B cell (primary cell): Measurements from ENCODE around the gene SCAMP4. TPM values are rescaled to one million over a fixed set of nuclear protein-coding genes. Genes with fewer than 3 reads are reported as not detected.
"Not testable (repeated sequence)": the region's sequence is repeated elsewhere in the genome, so short reads cannot be mapped to it uniquely, and the experiment has no call there.

ENCODE experiments used
- ATAC-seq: fragments of 200-7000 bp; cut with Tn5 transposase; one replicate; pipeline ENCODE4 v1.10.0; 2021; ENCODE audit warnings: low read depth, mild to moderate bottlenecking, moderate number of reproducible peaks, moderate library complexity
- CTCF ChIA-PET: fragments of 350-600 bp; sonication (Branson Sonifier 250); formaldehyde crosslinking; loops from one replicate; lab custom pipeline; 2021; ENCODE audit warnings: antibody characterized with exemption, inconsistent platforms; lab: Charles Lee
- POLR2A ChIA-PET: fragments of 350-600 bp; sonication (Branson Sonifier 250); formaldehyde crosslinking; loops from one replicate; lab custom pipeline; 2021; ENCODE audit warnings: antibody characterized with exemption; lab: Charles Lee
- DNase-seq: peaks from one replicate; pipeline ENCODE4 v3.0.0; 2013
- H2AFZ ChIP-seq: 2 replicates; pipeline ENCODE4 v1.6.1; 2012; ENCODE audit warnings: mild to moderate bottlenecking, low read depth, low read length; ENCODE audit not compliant: insufficient read depth, poor library complexity, severe bottlenecking
- H3K27ac ChIP-seq, 2 donors: 1 replicate in 1 of 2; 2 replicates in 1 of 2; pipeline ENCODE4 v1.5.1; 2012 to 2013; ENCODE audit warnings: low read length in 2 of 2, mild to moderate bottlenecking in 2 of 2, moderate library complexity in 1 of 2
- H3K27me3 ChIP-seq, 4 experiments: fragments of 200-600 bp in 1 of 4; sonication (generic) in 1 of 4; replicated peaks in 1 of 4; 1 replicate in 2 of 4; 2 replicates in 2 of 4; pipeline versions ENCODE4 v1.6.1 to v1.7.0; 2013 to 2016; ENCODE audit warnings: low read length in 3 of 4, mild to moderate bottlenecking in 2 of 4, mixed read lengths in 1 of 4, moderate library complexity in 1 of 4; ENCODE audit not compliant: insufficient read depth in 4 of 4, control insufficient read depth in 3 of 4; ENCODE audit errors: control extremely low read depth in 1 of 4
- H3K36me3 ChIP-seq, 2 experiments: replicated peaks in 1 of 2; 1 replicate in 1 of 2; 2 replicates in 1 of 2; pipeline versions ENCODE4 v1.6.1 to v1.7.1; 2013; ENCODE audit warnings: low read length in 1 of 2; ENCODE audit not compliant: insufficient read depth in 2 of 2, control insufficient read depth in 1 of 2; ENCODE audit errors: control extremely low read depth in 1 of 2, extremely low read depth in 1 of 2
- H3K4me1 ChIP-seq, 2 donors: fragments of 200-600 bp in 1 of 2; sonication (generic) in 1 of 2; 1 replicate in 1 of 2; 2 replicates in 1 of 2; pipeline versions ENCODE4 v1.5.1 to v1.6.1; 2013 to 2017; ENCODE audit warnings: low read length in 2 of 2; ENCODE audit not compliant: control insufficient read depth in 2 of 2, insufficient read depth in 2 of 2
- H3K4me2 ChIP-seq: replicated peaks from 2 replicates; pipeline ENCODE3; 2012; ENCODE audit warnings: mild to moderate bottlenecking, low read depth, low read length; ENCODE audit not compliant: poor library complexity, severe bottlenecking
- H3K4me3 ChIP-seq, 5 experiments: fragments of 200-600 bp in 1 of 5; sonication (generic) in 1 of 5; 1 replicate in 3 of 5; 2 replicates in 2 of 5; pipeline versions ENCODE4 v1.5.1 to v1.7.0; 2011 to 2016; ENCODE audit warnings: low read length in 4 of 5, mild to moderate bottlenecking in 4 of 5, low read depth in 2 of 5, control low read depth in 1 of 5, moderate library complexity in 1 of 5; ENCODE audit not compliant: insufficient read depth in 1 of 5; ENCODE audit errors: control extremely low read depth in 1 of 5, extremely low read depth in 1 of 5
- H3K79me2 ChIP-seq: fragments of 200-600 bp; sonication (generic); one replicate; pipeline ENCODE4 v1.6.0; 2016; ENCODE audit warnings: low read length; ENCODE audit not compliant: control insufficient read depth, insufficient read depth
- H3K9ac ChIP-seq: fragments of 200-600 bp; sonication (generic); 2 replicates; pipeline ENCODE4 v1.6.1; 2017; ENCODE audit warnings: mild to moderate bottlenecking, low read length, moderate library complexity
- H3K9me3 ChIP-seq, 3 donors: one replicate each; pipeline versions ENCODE4 v1.6.1 to v1.7.1; 2013; ENCODE audit warnings: low read length in 2 of 3; ENCODE audit not compliant: control insufficient read depth in 2 of 3, insufficient read depth in 1 of 3; ENCODE audit errors: control extremely low read depth in 1 of 3
- H4K20me1 ChIP-seq: 2 replicates; pipeline ENCODE4 v1.6.0; 2012; ENCODE audit warnings: mild to moderate bottlenecking, low read length; ENCODE audit not compliant: insufficient read depth, control insufficient read depth, poor library complexity, severe bottlenecking
- H3K27ac Mint-ChIP-seq: one replicate; pipeline ENCODE4 v1.8.0; 2021; ENCODE audit warnings: mixed read lengths
- H3K27me3 Mint-ChIP-seq: one replicate; pipeline ENCODE4 v1.8.0; 2021; ENCODE audit warnings: mixed read lengths
- H3K4me1 Mint-ChIP-seq: one replicate; pipeline ENCODE4 v1.8.0; 2021; ENCODE audit warnings: mixed read lengths
- H3K4me3 Mint-ChIP-seq: one replicate; pipeline ENCODE4 v1.8.0; 2021; ENCODE audit warnings: mixed read lengths
- H3K9me3 Mint-ChIP-seq: one replicate; pipeline ENCODE4 v1.8.0; 2022; ENCODE audit warnings: mixed read lengths; ENCODE audit not compliant: insufficient read depth
- CTCF ChIP-seq: fragments of 200-600 bp; IDR thresholded peaks from one replicate; pipeline ENCODE4 v1.8.0; 2022; ENCODE audit warnings: antibody characterized with exemption, mild to moderate bottlenecking
- EZH2 ChIP-seq: IDR thresholded peaks from 2 replicates; pipeline ENCODE4 v1.6.1; 2012; ENCODE audit warnings: borderline replicate concordance, low read depth, mild to moderate bottlenecking, moderate library complexity, low read length; ENCODE audit not compliant: insufficient read depth, poor library complexity, severe bottlenecking
- WGBS: methylation state at CpG from one replicate; pipeline ENCODE4 v1.1.5; 2013; ENCODE audit warnings: missing lambda C conversion rate; ENCODE audit not compliant: insufficient coverage; 5-methylcytosine and 5-hydroxymethylcytosine counted together
- intact Hi-C: fragments of 100-400 bp; cut with micrococcal nuclease; formaldehyde crosslinking; loops from one replicate; pipeline ENCODE4 v1.10.0; 2022
- polyA plus RNA-seq: library from polyadenylated mRNA; depleted of rRNA; stranded (reverse); fragments of >200 nt; gene quantifications from 2 replicates; pipeline ENCODE4 v1.2.3, GENCODE V29; 2012
- total RNA-seq, 2 donors: library from RNA; stranded (reverse); fragments of 120-200 nt in 1 of 2; gene quantifications; 1 replicate in 1 of 2; 2 replicates in 1 of 2; pipeline versions ENCODE4 v1.2.3 to v1.2.4, GENCODE V29; 2013 to 2022

Gene SCAMP4
- total and polyA plus RNA-seq, 2 donors (not counting 1 experiment from before 2014, with no cell fraction given) = 47.9 to 60.0 TPM

GRCh38 chr19:1875646-1876495, 29.3 kb upstream of the SCAMP4 start:
- Histone ChIP-seq H3K27me3 (no peaks in the 10 kb centered on the region), H3K4me3 (peak overlapping the region; percentile 81 to 97 (median 92)), H3K27ac (peak overlapping the region; percentile 66 to 96), H3K4me2 (peak overlapping the region; percentile 99), H3K79me2 (peaks cover 67% of the 10 kb centered on the region), H3K36me3 (peaks cover 0 to 33% of the 10 kb centered on the region in 2 experiments), H3K9me3 (no peaks in the 10 kb centered on the region), H4K20me1 (peaks cover 59% of the 10 kb centered on the region), H3K4me1 (peaks cover 20 to 36% of the 10 kb centered on the region in 2 donors), H3K9ac (peak overlapping the region; percentile 98), H2AFZ (peak overlapping the region; percentile 82)
- H3K9me3 Mint-ChIP-seq = no peaks in the 10 kb centered on the region
- whole genome bisulfite sequencing = under 1% methylated on average over 87 of the region's 87 CpGs
- CTCF ChIA-PET = interaction anchor here (0.6 to 2.7 kb wide), 11 partner anchors 9 to 217 kb away, joined by 3 to 19 read pairs (median 4); partner anchors contain the start of gene REXO1
- no peaks in the 10 kb centered on the region for H3K27me3 Mint-ChIP-seq
- H3K4me3 Mint-ChIP-seq = peak overlapping the region; percentile 99
- TF ChIP-seq EZH2 (no peak), CTCF (no peak)
- peaks cover 28% of the 10 kb centered on the region for H3K4me1 Mint-ChIP-seq
- peak; percentile 93 for DNase-seq
- intact Hi-C loops = loop anchor here (1.0 to 10.0 kb wide), 5 partner anchors 9 to 139 kb away; partner anchors contain the start of genes ABHD17A, ADAT3, BTBD2 and SCAMP4
- POLR2A ChIA-PET = interaction anchor here (0.6 to 1.8 kb wide), 7 partner anchors 9 to 509 kb away, joined by 3 to 21 read pairs (median 8); partner anchors contain the start of gene ABHD17A
- H3K27ac Mint-ChIP-seq = peak overlapping the region; percentile 94
- ATAC-seq = peak; percentile 94

- Histone ChIP-seq H3K4me1 (peaks cover 20 to 37% of the 10 kb centered on the region in 2 donors), H3K4me2 (peak overlapping the region; percentile 99), H3K9ac (peak overlapping the region; percentile 98), H4K20me1 (peaks cover 55% of the 10 kb centered on the region), H3K4me3 (peak overlapping the region; percentile 27 to 97 (median 92)), H3K36me3 (peaks cover 0 to 30% of the 10 kb centered on the region in 2 experiments), H3K27ac (peak overlapping the region; percentile 66 to 96), H3K79me2 (peaks cover 63% of the 10 kb centered on the region), H2AFZ (peak overlapping the region; percentile 82)
- peak; percentile 19 for ATAC-seq
- peak overlapping the region; percentile 99 for H3K4me3 Mint-ChIP-seq
- CTCF ChIA-PET = interaction anchor here (0.8 to 2.7 kb wide), 10 partner anchors 9 to 213 kb away, joined by 3 to 19 read pairs (median 4); partner anchors contain the start of gene REXO1
- POLR2A ChIA-PET = interaction anchor here (0.6 to 1.8 kb wide), 5 partner anchors 12 to 508 kb away, joined by 3 to 21 read pairs (median 8); no protein-coding TSS in a partner anchor
- peak overlapping the region; percentile 94 for H3K27ac Mint-ChIP-seq
- DNase-seq = peak; percentile 45
- H3K9me3 ChIP-seq, H3K27me3 Mint-ChIP-seq, H3K27me3 ChIP-seq, H3K9me3 Mint-ChIP-seq: not testable (repeated sequence)
- intact Hi-C loops = loop anchor here (1.0 to 10.0 kb wide), 5 partner anchors 9 to 138 kb away; partner anchors contain the start of genes ABHD17A, ADAT3, BTBD2 and SCAMP4
- H3K4me1 Mint-ChIP-seq = peaks cover 28% of the 10 kb centered on the region
- 32% methylated on average over 25 of the region's 53 CpGs for WGBS
Measured at GRCh38 chr19:1876496-1877279, 28.5 kb upstream of the SCAMP4 start.

GRCh38 chr19:1877280-1877660, 27.9 kb upstream of the SCAMP4 start:
- peaks cover 25 to 43% of the 10 kb centered on the region in 2 donors for H3K4me1 ChIP-seq

More at GRCh38 chr19:1877280-1877660, 27.9 kb upstream of the SCAMP4 start:
- H3K27me3 Mint-ChIP-seq, H3K9ac ChIP-seq, H3K4me2 ChIP-seq, H3K27me3 ChIP-seq, H3K4me3 Mint-ChIP-seq, H3K9me3 ChIP-seq, H3K9me3 Mint-ChIP-seq, ATAC-seq, H3K4me3 ChIP-seq, H2AFZ ChIP-seq, H3K27ac Mint-ChIP-seq, H3K27ac ChIP-seq, DNase-seq: not testable (repeated sequence)
- peaks cover 33% of the 10 kb centered on the region for H3K4me1 Mint-ChIP-seq
- Histone ChIP-seq H3K36me3 (peaks cover 0 to 29% of the 10 kb centered on the region in 2 experiments), H4K20me1 (peaks cover 55% of the 10 kb centered on the region), H3K79me2 (peaks cover 63% of the 10 kb centered on the region)
- ChIA-PET POLR2A (interaction anchor here (1.5 to 1.7 kb wide), 2 partner anchors 13 to 26 kb away, joined by 8 to 20 read pairs; no protein-coding TSS in a partner anchor), CTCF (interaction anchor here (0.8 to 2.7 kb wide), 5 partner anchors 10 to 212 kb away, joined by 3 to 19 read pairs (median 3); no protein-coding TSS in a partner anchor)
- WGBS = 90% methylated on average over 8 of the region's 47 CpGs
- intact Hi-C loops = loop anchor here (10.0 kb wide), 1 partner anchor 138 kb away; the partner anchor contains the start of gene BTBD2
